HepG2 (cell line): ENCODE data around the gene KIF17. TPM values are rescaled to one million over a fixed set of nuclear protein-coding genes. Genes with fewer than 3 reads are reported as not detected.

ENCODE experiments used
- ATAC-seq: fragments of 200-7000 bp; cut with Tn5 transposase; 3 replicates; pipeline ENCODE4 v1.9.1; 2020; ENCODE audit warnings: mild to moderate bottlenecking, moderate library complexity
- BruUV-seq: library from RNA; stranded (reverse); fragments of 400-500 nt; replicated peaks from 2 replicates; lab custom pipeline; 2021; lab: Mats Ljungman, UMichigan
- CTCF ChIA-PET: fragments of 300-600 bp; formaldehyde crosslinking; extraction: SDS; loops from one replicate; lab custom pipeline; 2021; ENCODE audit warnings: low total read pairs, inconsistent platforms, low intra/inter-chr PET ratio; lab: Yijun Ruan, JAX
- POLR2A ChIA-PET: fragments of 350-600 bp; sonication (Branson Sonifier 250); formaldehyde crosslinking; loops from one replicate; lab custom pipeline; 2020; ENCODE audit warnings: antibody characterized with exemption, inconsistent platforms; lab: Yijun Ruan, JAX
- DNase-seq: peaks from one replicate; pipeline ENCODE4 v3.0.0-alpha.2; 2015; ENCODE audit warnings: low spot score
- FAIRE-seq: peaks from 3 replicates; lab custom pipeline; 2011; peaks lifted over from hg19 to GRCh38; lab: Jason Lieb, UNC
- H2AFZ ChIP-seq: one replicate; pipeline ENCODE4 v1.6.1; 2011; ENCODE audit warnings: low read length, inconsistent platforms
- H3K27ac ChIP-seq: fragments of 300-600 bp; 3 replicates; pipeline ENCODE4 v1.8.0; 2011; ENCODE audit warnings: mixed run types, mild to moderate bottlenecking, mixed read lengths, low read length, inconsistent platforms; ENCODE audit not compliant: insufficient read depth; ENCODE audit errors: extremely low read length
- H3K27me3 ChIP-seq, 2 experiments: fragments of 200-600 bp in 1 of 2; 2 replicates in 1 of 2; 3 replicates in 1 of 2; pipeline versions ENCODE4 v1.6.0 to v1.8.0; 2011; ENCODE audit warnings: low read length in 2 of 2, mild to moderate bottlenecking in 2 of 2, moderate library complexity in 2 of 2, inconsistent platforms in 1 of 2; ENCODE audit not compliant: insufficient read depth in 2 of 2, control insufficient read depth in 1 of 2
- H3K36me3 ChIP-seq, 2 experiments: fragments of 200-600 bp in 1 of 2; replicated peaks in 1 of 2; 2 replicates in 1 of 2; 3 replicates in 1 of 2; pipeline versions ENCODE4 v1.5.1 to v1.8.0; 2011; ENCODE audit warnings: low read length in 2 of 2, inconsistent platforms in 1 of 2; ENCODE audit not compliant: insufficient read depth in 2 of 2, control insufficient read depth in 1 of 2
- H3K4me1 ChIP-seq: 2 replicates; pipeline ENCODE4 v1.5.1; 2012; ENCODE audit warnings: low read length, inconsistent platforms; ENCODE audit not compliant: insufficient read depth
- H3K4me2 ChIP-seq: 2 replicates; pipeline ENCODE4 v1.6.0; 2011; ENCODE audit warnings: low read depth, low read length, inconsistent platforms
- H3K4me3 ChIP-seq, 3 experiments: fragments of 200-600 bp in 1 of 3; sonication (generic), shearing (Covaris generic) in 1 of 3; replicated peaks in 1 of 3; 2 replicates each; pipeline ENCODE4 v1.5.1; 2011 to 2016; ENCODE audit warnings: low read length in 3 of 3, inconsistent platforms in 2 of 3, low read depth in 2 of 3, mild to moderate bottlenecking in 2 of 3, control low read depth in 1 of 3, mixed read lengths in 1 of 3; ENCODE audit not compliant: insufficient read depth in 1 of 3
- H3K79me2 ChIP-seq: one replicate; pipeline ENCODE4 v1.6.1; 2011; ENCODE audit warnings: low read length, inconsistent platforms; ENCODE audit not compliant: insufficient read depth
- H3K9ac ChIP-seq: 2 replicates; pipeline ENCODE4 v1.6.0; 2011; ENCODE audit warnings: mild to moderate bottlenecking, low read depth, low read length, inconsistent platforms; ENCODE audit not compliant: insufficient read depth
- H3K9me3 ChIP-seq: 2 replicates; pipeline ENCODE4 v1.5.1; 2012; ENCODE audit warnings: mild to moderate bottlenecking, low read length
- H4K20me1 ChIP-seq: 2 replicates; pipeline ENCODE4 v1.6.0; 2011; ENCODE audit warnings: inconsistent platforms, mild to moderate bottlenecking, low read length, moderate library complexity; ENCODE audit not compliant: insufficient read depth
- DPF2 ChIP-seq: sonication (generic); formaldehyde crosslinking; IDR thresholded peaks from 2 replicates; pipeline ENCODE4 v1.4.0; 2020; ENCODE audit warnings: mild to moderate bottlenecking, low read depth, missing genetic modification reagents, borderline replicate concordance
- HMG20B ChIP-seq: conservative IDR thresholded peaks from 2 replicates; pipeline ENCODE4 v1.6.1; 2016; ENCODE audit warnings: missing genetic modification reagents, missing compliant biosample characterization
- ISX ChIP-seq: sonication (generic); formaldehyde crosslinking; conservative IDR thresholded peaks from 2 replicates; pipeline ENCODE4 v1.5.0; 2020; ENCODE audit warnings: missing genetic modification reagents
- MBD4 ChIP-seq: IDR thresholded peaks from 2 replicates; pipeline ENCODE4 v1.6.1; 2012; ENCODE audit warnings: low read length, inconsistent platforms, borderline replicate concordance
- MXI1 ChIP-seq: IDR thresholded peaks from 3 replicates; pipeline ENCODE4 v1.6.1; 2012; ENCODE audit warnings: low read depth, low read length, inconsistent platforms, borderline replicate concordance
- ONECUT2 ChIP-seq: sonication (generic); formaldehyde crosslinking; IDR thresholded peaks from 2 replicates; pipeline ENCODE4 v1.4.0; 2020; ENCODE audit warnings: missing genetic modification reagents
- PHF21A ChIP-seq: sonication (generic); formaldehyde crosslinking; IDR thresholded peaks from 2 replicates; pipeline ENCODE4 v1.5.0; 2020; ENCODE audit warnings: mild to moderate bottlenecking, missing genetic modification reagents
- POLR2A ChIP-seq, 2 experiments: IDR thresholded peaks; 2 replicates each; pipeline ENCODE4 v1.6.1; 2011; ENCODE audit warnings: low read depth in 2 of 2, low read length in 2 of 2, mild to moderate bottlenecking in 1 of 2, moderate library complexity in 1 of 2; ENCODE audit not compliant: insufficient read depth in 1 of 2
- SMARCC2 ChIP-seq: fragments of 450-650 bp; IDR thresholded peaks from 2 replicates; pipeline ENCODE4 v1.6.1; 2017; ENCODE audit warnings: antibody characterized with exemption, mild to moderate bottlenecking
- SNAI1 ChIP-seq: sonication (generic); formaldehyde crosslinking; IDR thresholded peaks from 2 replicates; pipeline ENCODE4 v1.5.0; 2020; ENCODE audit warnings: mild to moderate bottlenecking, missing genetic modification reagents, borderline replicate concordance
- TRIM24 ChIP-seq: sonication (generic); formaldehyde crosslinking; IDR thresholded peaks from 2 replicates; pipeline ENCODE4 v1.8.0; 2022; ENCODE audit warnings: mild to moderate bottlenecking, missing genetic modification reagents
- ZEB1 ChIP-seq: IDR thresholded peaks from 2 replicates; pipeline ENCODE4 v1.6.1; 2012; ENCODE audit warnings: mild to moderate bottlenecking, low read depth, inconsistent platforms; ENCODE audit not compliant: insufficient replicate concordance
- ZNF121 ChIP-seq: sonication (generic); formaldehyde crosslinking; IDR thresholded peaks from 2 replicates; pipeline ENCODE4 v1.5.0; 2020; ENCODE audit warnings: mild to moderate bottlenecking, missing genetic modification reagents
- ZNF30 ChIP-seq: sonication (generic); formaldehyde crosslinking; IDR thresholded peaks from 2 replicates; pipeline ENCODE4 v1.5.0; 2020; ENCODE audit warnings: mild to moderate bottlenecking, missing genetic modification reagents
- ZNF382 ChIP-seq: sonication (generic); formaldehyde crosslinking; IDR thresholded peaks from 2 replicates; pipeline ENCODE4 v1.5.0; 2020; ENCODE audit warnings: missing genetic modification reagents, mild to moderate bottlenecking, borderline replicate concordance
- ZNF501 ChIP-seq: sonication (generic); formaldehyde crosslinking; IDR thresholded peaks from 2 replicates; pipeline ENCODE4 v1.5.1; 2020; ENCODE audit warnings: mild to moderate bottlenecking, moderate library complexity, missing genetic modification reagents
- ZNF562 ChIP-seq: sonication (generic); formaldehyde crosslinking; IDR thresholded peaks from 2 replicates; pipeline ENCODE4 v1.8.0; 2022; ENCODE audit warnings: missing genetic modification reagents, borderline replicate concordance
- WGBS: methylation state at CpG from one replicate; pipeline ENCODE4 v1.1.6; 2017; ENCODE audit warnings: low lambda C conversion rate; 5-methylcytosine and 5-hydroxymethylcytosine counted together
- in situ Hi-C: cut with HindIII; loops from 2 replicates; pipeline ENCODE4 v1.10.0; 2017; ENCODE audit warnings: low pct_unique_long_range_greater_than_20kb; ENCODE audit not compliant: extremely low pct_ligation_motif_present
- intact Hi-C: fragments of 100-400 bp; cut with micrococcal nuclease; formaldehyde crosslinking; loops from one replicate; pipeline ENCODE4 v1.10.0; 2022; ENCODE audit not compliant: unreplicated experiment
- polyA plus RNA-seq, 8 experiments: library from polyadenylated mRNA; depleted of rRNA in 3 of 8; stranded (reverse) in 7 of 8; unstranded in 1 of 8; fragments of >200 nt; fragmentation: Illumina TruSeq in 4 of 8; extraction: Trizol in 4 of 8; gene quantifications; 2 replicates each; pipeline versions ENCODE4 v1.2.1 to v1.2.3, GENCODE V29; 2011 to 2016; ENCODE audit warnings: low read depth in 4 of 8, missing spikeins in 1 of 8, mixed read lengths in 1 of 8; ENCODE audit not compliant: insufficient read depth in 1 of 8
- total RNA-seq, 5 experiments: library from RNA; depleted of rRNA; stranded (reverse); fragments of >200 nt; fragmentation: Illumina TruSeq; extraction: Trizol; gene quantifications; 2 replicates each; pipeline ENCODE4 v1.2.3, GENCODE V29; 2016; ENCODE audit warnings: low read depth in 1 of 5
- TF ChIP-seq, protein P1 (sequence below): sonication (generic); formaldehyde crosslinking; IDR thresholded peaks from 2 replicates; pipeline ENCODE4 v1.5.1; 2020; ENCODE audit warnings: missing genetic modification reagents, mild to moderate bottlenecking, borderline replicate concordance
- TF ChIP-seq, protein P2 (sequence below): sonication (generic); formaldehyde crosslinking; conservative IDR thresholded peaks from 2 replicates; pipeline ENCODE4 v1.4.0; 2020; ENCODE audit warnings: missing genetic modification reagents
- TF ChIP-seq, protein P3 (sequence below): fragments of 450-650 bp; IDR thresholded peaks from 2 replicates; pipeline ENCODE4 v1.6.1; 2017; ENCODE audit warnings: mild to moderate bottlenecking

KIF17 gene
- total and polyA plus RNA-seq, 2 of the 13 experiments (the other 11 are each of a cell fraction or from before 2014, with no cell fraction given), result 0.24 to 0.44 TPM

DNA sequence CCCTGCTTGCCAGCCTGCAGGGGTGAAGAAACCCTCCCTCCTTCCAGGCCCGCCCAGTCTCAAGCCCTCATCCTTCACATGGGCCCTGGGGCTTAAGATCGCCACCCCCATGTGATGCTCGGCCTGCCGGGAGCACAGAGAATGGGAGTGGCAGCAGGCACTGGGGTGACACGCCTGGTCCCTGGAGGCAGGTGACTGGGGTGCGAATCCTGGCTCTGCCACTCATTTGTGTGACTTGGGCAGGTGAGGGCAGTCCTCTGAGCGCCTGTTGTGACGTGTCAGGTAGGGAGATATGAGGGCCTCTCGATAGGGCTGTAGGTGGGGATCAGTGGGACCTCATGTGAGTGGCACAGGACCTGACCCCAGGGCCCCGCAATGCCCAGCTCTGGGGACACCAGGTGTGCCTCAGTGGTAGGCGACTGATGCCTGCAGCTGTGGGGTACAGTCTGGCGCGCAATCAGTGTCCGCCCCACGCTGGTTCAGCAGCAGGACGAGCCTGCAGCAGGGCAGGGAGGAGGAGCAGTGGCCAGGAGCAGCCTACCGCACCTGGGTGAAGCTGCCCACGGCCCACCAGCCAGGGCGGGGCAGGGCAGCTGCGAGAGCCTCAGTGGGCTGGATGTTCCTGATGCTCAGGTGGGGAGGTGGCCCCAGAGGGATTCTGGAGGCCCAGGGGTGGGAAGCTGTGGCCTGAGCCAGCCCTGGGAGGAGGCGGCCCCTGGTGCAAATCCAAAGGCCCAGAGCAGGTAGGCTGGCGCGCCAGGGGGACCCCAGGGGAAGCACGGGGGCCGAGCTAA is 8.5 kb upstream of the KIF17 start:
- Histone ChIP-seq H3K27me3 (peaks cover 5 to 15% of the 10 kb centered on the region in 2 experiments; a peak in 3 of 5 replicates), H3K9me3 (no peaks in the 10 kb centered on the region), H2AFZ (no peak overlapping the region), H3K27ac (no peak overlapping the region), H3K4me3 (no peak overlapping the region), H3K9ac (no peak overlapping the region), H3K4me2 (no peak overlapping the region), H3K4me1 (peaks cover 33% of the 10 kb centered on the region), H3K79me2 (no peaks in the 10 kb centered on the region), H3K36me3 (no peaks in the 10 kb centered on the region), H4K20me1 (no peaks in the 10 kb centered on the region)
- ChIA-PET POLR2A (no interaction called here), CTCF (no interaction called here)
- 75% methylated on average over 11 of the region's 25 CpGs for WGBS
- no peak for TF ChIP-seq ZNF382
- no peak for TF ChIP-seq SNAI1
- TF ChIP-seq PHF21A (CRISPR knock-in tag), result no peak
- TF ChIP-seq ZNF30 (CRISPR knock-in tag), result no peak
- TF ChIP-seq POLR2A (IDR thresholded peaks at IDR 0.05; ENCODE audit: insufficient read depth in 1 of 2, low read depth in 2 of 2, low read length in 2 of 2), result no peak
- no peak for TF ChIP-seq ISX (CRISPR knock-in tag)
- TF ChIP-seq ONECUT2 (CRISPR knock-in tag), result no peak
- TF ChIP-seq TRIM24, result no peak
- no peak for TF ChIP-seq ZNF501 (CRISPR knock-in tag)
- no peak for TF ChIP-seq ZNF562 (CRISPR knock-in tag)
- TF ChIP-seq DPF2 (CRISPR knock-in tag), result no peak
- no peak for TF ChIP-seq ZEB1
- no peak for TF ChIP-seq MBD4
- TF ChIP-seq MXI1, result no peak
- TF ChIP-seq SMARCC2, result no peak
- TF ChIP-seq ZNF121 (CRISPR knock-in tag), result no peak
- TF ChIP-seq, protein P1, sequence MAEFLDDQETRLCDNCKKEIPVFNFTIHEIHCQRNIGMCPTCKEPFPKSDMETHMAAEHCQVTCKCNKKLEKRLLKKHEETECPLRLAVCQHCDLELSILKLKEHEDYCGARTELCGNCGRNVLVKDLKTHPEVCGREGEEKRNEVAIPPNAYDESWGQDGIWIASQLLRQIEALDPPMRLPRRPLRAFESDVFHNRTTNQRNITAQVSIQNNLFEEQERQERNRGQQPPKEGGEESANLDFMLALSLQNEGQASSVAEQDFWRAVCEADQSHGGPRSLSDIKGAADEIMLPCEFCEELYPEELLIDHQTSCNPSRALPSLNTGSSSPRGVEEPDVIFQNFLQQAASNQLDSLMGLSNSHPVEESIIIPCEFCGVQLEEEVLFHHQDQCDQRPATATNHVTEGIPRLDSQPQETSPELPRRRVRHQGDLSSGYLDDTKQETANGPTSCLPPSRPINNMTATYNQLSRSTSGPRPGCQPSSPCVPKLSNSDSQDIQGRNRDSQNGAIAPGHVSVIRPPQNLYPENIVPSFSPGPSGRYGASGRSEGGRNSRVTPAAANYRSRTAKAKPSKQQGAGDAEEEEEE (CRISPR knock-in tag), result no peak
- TF ChIP-seq, protein P2, sequence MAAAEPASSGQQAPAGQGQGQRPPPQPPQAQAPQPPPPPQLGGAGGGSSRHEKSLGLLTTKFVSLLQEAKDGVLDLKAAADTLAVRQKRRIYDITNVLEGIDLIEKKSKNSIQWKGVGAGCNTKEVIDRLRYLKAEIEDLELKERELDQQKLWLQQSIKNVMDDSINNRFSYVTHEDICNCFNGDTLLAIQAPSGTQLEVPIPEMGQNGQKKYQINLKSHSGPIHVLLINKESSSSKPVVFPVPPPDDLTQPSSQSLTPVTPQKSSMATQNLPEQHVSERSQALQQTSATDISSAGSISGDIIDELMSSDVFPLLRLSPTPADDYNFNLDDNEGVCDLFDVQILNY (CRISPR knock-in tag), result no peak
- TF ChIP-seq, protein P3, sequence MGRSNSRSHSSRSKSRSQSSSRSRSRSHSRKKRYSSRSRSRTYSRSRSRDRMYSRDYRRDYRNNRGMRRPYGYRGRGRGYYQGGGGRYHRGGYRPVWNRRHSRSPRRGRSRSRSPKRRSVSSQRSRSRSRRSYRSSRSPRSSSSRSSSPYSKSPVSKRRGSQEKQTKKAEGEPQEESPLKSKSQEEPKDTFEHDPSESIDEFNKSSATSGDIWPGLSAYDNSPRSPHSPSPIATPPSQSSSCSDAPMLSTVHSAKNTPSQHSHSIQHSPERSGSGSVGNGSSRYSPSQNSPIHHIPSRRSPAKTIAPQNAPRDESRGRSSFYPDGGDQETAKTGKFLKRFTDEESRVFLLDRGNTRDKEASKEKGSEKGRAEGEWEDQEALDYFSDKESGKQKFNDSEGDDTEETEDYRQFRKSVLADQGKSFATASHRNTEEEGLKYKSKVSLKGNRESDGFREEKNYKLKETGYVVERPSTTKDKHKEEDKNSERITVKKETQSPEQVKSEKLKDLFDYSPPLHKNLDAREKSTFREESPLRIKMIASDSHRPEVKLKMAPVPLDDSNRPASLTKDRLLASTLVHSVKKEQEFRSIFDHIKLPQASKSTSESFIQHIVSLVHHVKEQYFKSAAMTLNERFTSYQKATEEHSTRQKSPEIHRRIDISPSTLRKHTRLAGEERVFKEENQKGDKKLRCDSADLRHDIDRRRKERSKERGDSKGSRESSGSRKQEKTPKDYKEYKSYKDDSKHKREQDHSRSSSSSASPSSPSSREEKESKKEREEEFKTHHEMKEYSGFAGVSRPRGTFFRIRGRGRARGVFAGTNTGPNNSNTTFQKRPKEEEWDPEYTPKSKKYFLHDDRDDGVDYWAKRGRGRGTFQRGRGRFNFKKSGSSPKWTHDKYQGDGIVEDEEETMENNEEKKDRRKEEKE, result no peak
- TF ChIP-seq HMG20B (CRISPR knock-in tag), result no peak
- ATAC-seq, result no peak
- DNase-seq, result no peak
- in situ Hi-C loops, result no loop called here
- FAIRE-seq, result no peak
- BruUV-seq, result no TSS peak
- intact Hi-C loops, result no loop called here
